Activated T-cell treated with anti-CD3 and anti-CD28 coated beads for 24 hours (primary cell): ENCODE measurements around the gene CEP290.
"Not testable (repeated sequence)": the region's sequence is repeated elsewhere in the genome, so short reads cannot be mapped to it uniquely, and the experiment has no call there.

Experiments
- DNase-seq: peaks from one replicate; pipeline ENCODE4 v3.0.0-alpha.2; 2020; ENCODE audit warnings: low read depth

The CEP290 gene

DNA sequence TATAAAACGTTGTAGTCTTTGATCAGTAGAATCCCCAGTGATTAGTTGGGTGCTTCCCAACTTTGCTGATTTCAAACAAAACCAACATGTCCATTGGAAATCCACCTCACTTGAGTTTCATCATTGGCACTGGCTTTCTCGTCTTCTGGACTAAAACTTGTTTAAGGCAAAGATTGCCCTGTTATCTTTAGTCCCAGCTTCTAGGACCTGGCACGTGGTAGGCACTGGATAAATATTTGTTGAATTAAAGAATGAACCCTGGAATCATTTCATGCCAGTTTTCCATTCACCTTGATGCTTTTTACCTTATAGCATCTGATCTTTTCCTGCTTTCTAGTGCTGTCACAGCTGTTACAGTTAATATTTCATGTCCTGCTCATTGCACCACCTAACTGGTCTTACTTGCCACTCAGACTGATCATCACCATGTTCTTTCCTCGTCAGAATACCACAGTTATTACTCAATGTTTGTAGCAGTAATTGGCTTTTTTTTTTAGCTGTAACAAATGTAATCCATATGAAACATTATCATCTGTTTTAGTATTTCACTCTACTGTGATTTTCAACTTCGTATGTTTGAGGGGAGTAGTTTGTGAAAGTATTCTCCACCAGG, 105.4 kb downstream of the CEP290 start:
- DNase-seq: no peak

DNA sequence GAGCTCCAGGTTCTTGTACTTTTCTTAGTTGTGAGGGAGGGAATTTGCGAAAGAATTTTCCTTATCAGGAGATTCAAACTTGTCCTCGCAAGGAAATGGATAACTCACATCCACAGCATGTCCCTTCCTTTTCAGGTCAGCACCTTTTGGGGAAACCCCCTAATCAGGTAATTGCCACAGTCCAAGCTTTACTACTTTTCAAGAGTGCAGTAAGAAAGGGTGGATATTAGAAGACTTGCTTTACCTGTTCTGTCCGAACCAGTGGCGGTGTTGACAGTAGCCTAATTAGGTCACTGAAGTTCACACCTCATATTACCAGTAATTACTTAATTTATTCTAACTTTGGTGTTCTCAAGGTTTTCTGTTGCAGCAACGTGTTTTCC, 106.0 kb downstream of the CEP290 start:
- no peak for DNase-seq

DNA sequence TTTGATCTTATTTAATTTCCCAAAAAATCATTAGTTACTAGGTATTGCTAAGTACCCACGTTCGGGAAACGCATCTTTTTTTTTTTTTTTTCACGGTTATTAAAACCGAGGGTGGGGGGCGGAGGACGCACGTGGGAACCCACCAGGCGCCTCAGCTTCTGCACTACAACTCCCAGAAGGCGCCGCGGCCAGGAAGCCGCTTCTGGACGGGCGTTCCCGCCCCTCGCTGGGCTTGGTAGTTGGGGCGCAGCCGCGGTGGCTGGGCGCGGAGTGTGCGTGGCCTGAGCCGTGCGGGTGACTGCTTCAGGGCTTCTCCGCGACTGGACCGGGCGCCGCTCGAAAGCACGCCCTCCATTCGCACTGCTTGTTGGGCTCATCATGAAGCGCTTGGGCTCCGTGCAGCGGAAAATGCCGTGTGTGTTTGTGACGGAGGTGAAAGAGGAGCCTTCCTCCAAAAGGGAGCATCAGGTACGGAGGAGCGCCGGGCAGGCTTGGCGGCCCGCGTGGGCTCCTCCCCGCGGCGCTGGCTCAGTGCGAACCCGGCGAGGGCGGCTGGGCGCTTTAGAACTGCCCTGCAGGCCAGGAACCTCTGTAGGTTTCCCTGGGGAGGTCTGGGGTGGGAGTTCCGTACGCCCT, 106.5 kb downstream of the CEP290 start:
- DNase-seq: peak; percentile 85

DNA sequence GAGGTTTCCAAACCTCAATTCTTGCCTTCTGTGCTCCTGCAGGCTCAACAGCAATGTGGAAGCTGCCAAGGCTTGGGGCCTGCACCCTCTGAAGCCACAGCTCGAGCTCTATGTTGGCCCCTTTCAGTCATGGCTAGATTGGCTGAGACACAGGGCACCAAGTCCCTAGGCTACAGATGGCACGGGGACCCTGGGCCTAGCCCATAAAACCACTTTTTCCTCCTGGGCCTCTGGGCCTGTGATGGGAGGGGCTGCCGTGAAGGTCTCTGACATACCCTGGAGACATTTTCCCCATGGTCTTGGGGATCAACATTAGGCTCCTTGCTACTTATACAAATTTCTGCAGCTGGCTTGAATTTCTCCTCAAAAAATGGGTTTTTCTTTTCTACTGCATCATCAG, 110.7 kb downstream of the CEP290 start:
- DNase-seq: not testable (repeated sequence)

DNA sequence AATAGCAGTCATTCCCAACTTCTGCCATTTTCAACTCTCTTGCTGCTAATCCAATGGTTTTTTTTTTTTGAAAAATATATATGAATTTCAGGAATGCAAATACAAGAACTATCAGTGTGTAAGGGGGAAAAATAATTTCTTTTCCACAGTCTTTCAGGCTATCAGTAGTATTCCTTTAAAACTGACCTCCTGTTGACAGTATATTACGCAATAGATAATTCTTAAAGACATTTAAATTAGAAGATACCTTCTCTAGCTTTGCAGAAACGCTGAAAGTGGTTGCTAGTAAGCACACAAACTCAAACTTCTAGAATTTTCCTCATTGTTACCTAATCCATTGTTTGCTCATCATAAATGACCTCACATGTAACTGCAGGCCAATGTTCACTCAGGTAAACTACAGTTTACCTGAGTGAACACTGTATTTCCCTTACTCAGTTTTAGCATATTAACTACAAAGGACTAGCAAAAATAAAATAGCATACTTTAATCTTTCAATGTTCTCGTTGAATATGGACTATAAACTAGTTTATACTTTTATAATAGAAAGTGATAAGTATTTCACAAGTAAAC, 112.7 kb downstream of the CEP290 start, which contains the start of gene C12orf50:
Gene C12orf50, minus strand, starts transcription at position 309 of the 573 bp plus-strand sequence. CDS start 2,439 bp downstream, outside the sequence.
- no peak for DNase-seq

DNA sequence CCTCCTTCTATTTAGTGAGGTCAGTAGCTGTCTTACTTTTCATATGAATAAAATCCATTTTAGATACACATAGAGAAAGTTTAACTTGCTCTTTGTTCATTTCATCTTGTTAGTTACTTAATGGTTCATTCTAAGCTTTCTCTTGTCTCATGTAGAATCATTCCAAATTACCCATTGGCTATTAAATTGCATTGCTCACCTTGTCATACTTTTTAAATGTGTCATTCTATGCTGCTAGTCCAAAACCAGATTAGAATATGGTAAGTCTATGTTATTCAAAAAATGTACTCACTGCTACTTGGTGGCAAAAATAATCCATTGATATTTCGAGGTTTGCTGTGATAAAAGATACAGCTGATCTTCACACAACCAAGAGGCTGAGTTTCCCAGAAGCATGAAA, 115.7 kb downstream of the CEP290 start:
- no peak for DNase-seq

DNA sequence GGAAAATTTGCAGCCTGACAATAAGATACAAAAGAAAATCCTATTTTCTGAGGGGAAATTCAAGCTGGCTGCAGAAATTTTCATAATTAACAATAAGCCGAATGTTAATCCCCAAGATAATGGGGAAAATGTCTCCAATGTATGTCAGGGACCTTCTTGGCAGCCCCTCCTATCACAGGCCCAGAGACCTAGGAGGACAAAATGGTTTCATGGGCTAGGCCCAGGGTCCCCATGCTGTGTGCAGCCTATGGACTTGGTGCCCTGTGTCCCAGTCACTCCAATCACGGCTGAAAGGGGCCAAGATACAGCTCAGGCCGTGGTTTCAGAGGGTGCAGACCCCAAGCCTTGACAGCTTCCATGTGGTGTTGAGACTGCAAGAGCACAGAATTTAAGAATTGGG, 123.9 kb downstream of the CEP290 start:
- DNase-seq: no peak

DNA sequence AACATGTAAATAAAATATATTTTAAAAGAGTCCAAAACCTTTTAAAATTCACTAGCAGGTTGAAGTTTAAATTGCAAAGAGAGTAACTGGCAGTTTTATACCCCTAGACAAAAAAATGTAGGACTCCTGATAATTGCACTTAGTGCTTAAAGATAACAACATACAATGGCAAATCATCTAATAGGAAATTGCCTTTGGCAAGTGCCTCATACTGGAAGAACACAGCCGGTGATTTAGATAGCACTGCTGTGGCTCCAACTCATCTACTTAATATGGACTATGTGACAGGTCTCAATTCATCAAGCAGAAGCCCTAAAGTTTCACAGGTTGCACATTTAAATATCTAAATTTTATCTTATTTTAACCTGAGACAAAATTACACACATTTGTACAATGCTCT, 126.1 kb downstream of the CEP290 start:
- no peak for DNase-seq

DNA sequence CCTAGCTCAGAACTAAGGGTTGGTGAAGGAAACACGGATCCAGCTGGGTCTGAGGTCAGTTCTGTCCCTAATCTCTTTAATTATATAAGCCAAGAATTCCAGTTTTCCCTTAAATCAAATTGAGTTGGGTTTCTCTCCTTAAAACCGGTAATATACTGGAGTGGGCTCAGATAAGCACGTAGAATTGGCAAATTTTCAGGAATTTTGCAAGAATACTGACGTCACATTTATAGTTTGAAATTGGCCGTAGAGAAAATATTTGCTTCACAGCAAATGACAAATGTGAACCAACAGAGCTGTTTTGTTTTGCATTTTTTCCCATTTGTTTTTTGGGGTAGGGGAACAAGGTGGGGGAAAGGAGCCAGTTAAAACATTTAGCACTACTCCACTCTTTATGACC, 130.1 kb downstream of the CEP290 start:
- DNase-seq: no peak

DNA sequence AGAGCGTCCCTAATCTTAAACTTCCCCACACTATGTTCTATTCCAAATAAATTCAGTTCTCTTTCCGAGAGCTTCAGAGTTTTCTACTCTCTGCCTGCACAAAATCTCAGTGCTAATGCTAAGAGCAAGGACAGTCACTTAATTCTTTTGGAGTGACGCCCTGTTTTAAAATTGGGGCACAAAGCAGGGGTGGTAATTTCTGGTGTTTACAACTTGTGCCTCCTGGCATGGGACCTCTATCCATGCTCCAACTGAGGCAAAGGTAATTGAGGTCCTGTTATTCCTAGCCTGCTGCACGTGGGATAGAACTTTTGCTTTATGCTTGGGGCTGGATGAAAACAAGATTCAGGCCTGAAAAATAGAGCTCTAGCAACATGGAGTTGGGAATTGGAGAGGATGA, 135.5 kb downstream of the CEP290 start:
- DNase-seq: no peak

DNA sequence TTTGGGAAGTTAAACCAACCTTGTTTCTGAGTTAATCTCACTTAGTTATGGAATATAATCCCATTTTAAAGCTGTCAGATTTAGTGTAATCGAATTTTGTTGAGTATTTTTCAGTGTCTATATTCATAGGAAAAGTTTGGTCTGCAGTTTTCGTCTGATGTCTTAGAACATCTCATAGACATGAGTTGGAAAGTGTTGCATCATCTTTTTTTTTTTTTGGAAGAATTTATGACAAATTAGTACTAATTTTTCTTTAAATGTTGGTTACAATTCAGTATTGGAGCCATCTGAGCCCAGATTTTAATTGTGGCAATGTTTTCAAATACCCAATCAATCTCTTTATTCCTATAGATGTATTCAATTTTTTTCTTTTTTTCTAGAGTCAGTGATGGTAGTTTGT, 140.6 kb downstream of the CEP290 start:
- no peak for DNase-seq
